ENCODE measurements around the gene UBL3. TPM values are rescaled to one million over a fixed set of nuclear protein-coding genes. Genes with fewer than 3 reads are reported as not detected.

UBL3 gene
- total and polyA plus RNA-seq, 2 of the 8 experiments (the other 6 are each of a cell fraction or from before 2014, with no cell fraction given) = 5.3 to 16.1 TPM

DNA sequence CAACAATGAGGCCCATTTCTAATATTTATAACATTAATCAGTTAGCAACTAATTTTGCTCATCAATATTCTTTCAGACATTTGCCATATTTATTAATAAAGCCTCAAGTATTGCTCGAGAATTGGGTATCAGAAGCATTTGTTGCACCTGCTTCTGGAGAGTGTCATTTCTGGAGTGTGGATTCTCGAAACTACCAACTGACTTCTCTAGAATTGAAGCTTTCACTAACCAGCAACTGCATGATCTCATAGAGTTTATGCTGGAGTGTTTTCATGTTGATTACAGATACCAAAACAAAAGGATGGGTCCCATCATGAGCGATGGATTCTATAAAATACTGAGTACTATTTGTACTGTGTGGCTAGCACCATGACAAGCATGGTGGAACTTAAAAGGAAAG, 133.9 kb downstream of the UBL3 start:
- peaks cover 0 to 4% of the 10 kb centered on the region in 2 experiments; a peak in 1 of 4 replicates for H3K9me3 ChIP-seq (ENCODE audit: insufficient read depth in 2 of 2, low read depth in 1 of 2, low read length in 1 of 2)
- no peak overlapping the region for H4K91ac ChIP-seq (replicated peaks; ENCODE audit: insufficient read length, low read length)
- POLR2A ChIA-PET (ENCODE audit: partially characterized antibody) = no interaction called here
- H2BK12ac ChIP-seq (ENCODE audit: low read depth, low read length) = no peak overlapping the region
- no peak overlapping the region for H2BK5ac ChIP-seq (ENCODE audit: low read depth, low read length)
- no peak overlapping the region for H3K18ac ChIP-seq (ENCODE audit: extremely low read depth, low read length)
- H3K23ac ChIP-seq (ENCODE audit: insufficient read length) = no peak overlapping the region
- H3K56ac ChIP-seq (replicated peaks; ENCODE audit: insufficient read length, low read depth, low read length) = no peak overlapping the region
- no peaks in the 10 kb centered on the region for H3K27me3 ChIP-seq (replicated peaks in 1 of 4; ENCODE audit: control insufficient read depth in 3 of 4, extremely low read depth in 1 of 4, insufficient read depth in 3 of 4, low read length in 3 of 4)
- H3K14ac ChIP-seq (ENCODE audit: insufficient read length) = no peak overlapping the region
- H3K4me2 ChIP-seq (ENCODE audit: insufficient read depth in 1 of 2, low read depth in 2 of 2, low read length in 2 of 2) = no peak overlapping the region
- H2AK5ac ChIP-seq (ENCODE audit: low read depth, low read length) = no peak overlapping the region
- no peak overlapping the region for H2BK120ac ChIP-seq (replicated peaks; ENCODE audit: low read depth, low read length)
- no peaks in the 10 kb centered on the region for H3K79me2 ChIP-seq (ENCODE audit: control insufficient read depth in 1 of 2, insufficient read depth in 2 of 2, low read length in 2 of 2)
- CTCF ChIA-PET (ENCODE audit: partially characterized antibody) = interaction anchor here (0.6 to 2.0 kb wide), 6 partner anchors 10 to 413 kb away, joined by 3 to 5 read pairs (median 4); no protein-coding TSS in a partner anchor
- H3K4me1 ChIP-seq (replicated peaks in 1 of 4; ENCODE audit: control insufficient read depth in 3 of 4, insufficient read depth in 4 of 4, low read length in 3 of 4) = peaks cover 0 to 3% (median 0%) of the 10 kb centered on the region in 4 experiments; a peak in 1 of 7 replicates
- no peaks in the 10 kb centered on the region for H4K20me1 ChIP-seq (replicated peaks in 1 of 2; ENCODE audit: control insufficient read depth in 1 of 2, insufficient read depth in 2 of 2, low read length in 2 of 2)
- no peak overlapping the region for H2BK20ac ChIP-seq (ENCODE audit: low read length)
- H3K4me3 ChIP-seq (ENCODE audit: extremely low read depth in 1 of 4, insufficient read depth in 2 of 4, low read depth in 3 of 4, low read length in 4 of 4) = no peak overlapping the region
- no peaks in the 10 kb centered on the region for H3K36me3 ChIP-seq (ENCODE audit: control insufficient read depth in 2 of 4, insufficient read depth in 4 of 4, low read length in 3 of 4)
- no peak overlapping the region for H4K8ac ChIP-seq (ENCODE audit: extremely low read depth, insufficient read depth, low read length)
- 90% methylated on average over 3 of the region's 3 CpGs; no CpG with 5 or more reads in 1 of the 2 experiments for WGBS, 2 experiments (ENCODE audit: extremely low coverage in 1 of 2, insufficient coverage in 1 of 2, insufficient read length in 1 of 2, insufficient replicate concordance in 2 of 2, low coverage in 1 of 2, low lambda C conversion rate in 2 of 2, missing lambda C conversion rate in 1 of 2)
- no peak overlapping the region for H3K9ac ChIP-seq (replicated peaks in 1 of 4; ENCODE audit: extremely low read depth in 1 of 4, low read depth in 3 of 4, low read length in 3 of 4)
- no peak overlapping the region for H2AFZ ChIP-seq (ENCODE audit: low read length)
- no peak overlapping the region for H3K27ac ChIP-seq (ENCODE audit: low read depth, low read length)
- H4K5ac ChIP-seq (ENCODE audit: insufficient read length, low read depth, low read length) = no peak overlapping the region
- FAIRE-seq (no peak), DNase-seq (ENCODE audit: low read depth in 1 of 2, low spot score in 2 of 2) (no peak)
- no peaks in the 10 kb centered on the region for H3K79me1 ChIP-seq (ENCODE audit: low read depth, low read length)
- TF ChIP-seq FOSL1 (IDR thresholded peaks at IDR 0.05; ENCODE audit: insufficient read depth, low read depth, low read length) (no peak), SP2 (IDR thresholded peaks at IDR 0.05; ENCODE audit: low read length) (no peak), KDM1A (IDR thresholded peaks at IDR 0.05; ENCODE audit: borderline replicate concordance, low read length) (no peak)
- no peaks in the 10 kb centered on the region for H3K23me2 ChIP-seq (ENCODE audit: low read depth, low read length)
- no peak overlapping the region for H3K4ac ChIP-seq (replicated peaks; ENCODE audit: insufficient read length, low read depth, low read length)
- no peak overlapping the region for H2BK15ac ChIP-seq (ENCODE audit: low read length)

Small RNAs within 50 kb of the gene (small RNA-seq; reads per million reads assigned to genes)
- gene RF00017 (ENCODE audit: insufficient read depth) (not detected), gene TIMM8BP1 (ENCODE audit: insufficient read depth) (not detected)
